HEK293T (cell line): ENCODE results near the gene LRRC51.

ENCODE experiments used
- CTCF ChIA-PET: fragments of 350-600 bp; formaldehyde crosslinking; extraction: SDS; loops from one replicate; lab custom pipeline; 2021; ENCODE audit warnings: antibody characterized with exemption, inconsistent platforms; lab: Yijun Ruan, JAX
- POLR2A ChIA-PET: fragments of 350-600 bp; formaldehyde crosslinking; extraction: SDS; loops from one replicate; lab custom pipeline; 2020; ENCODE audit warnings: antibody characterized with exemption, inconsistent platforms; lab: Yijun Ruan, JAX
- DNase-seq: peaks from one replicate; pipeline ENCODE4 v3.0.0; 2012; ENCODE audit warnings: mixed read lengths; ENCODE audit errors: extremely low spot score
- ARNT ChIP-seq: fragments of 450-650 bp; IDR thresholded peaks from 2 replicates; pipeline ENCODE4 v1.6.1; 2017; ENCODE audit warnings: mild to moderate bottlenecking
- BHLHE40 ChIP-seq: fragments of 450-650 bp; IDR thresholded peaks from 2 replicates; pipeline ENCODE4 v1.6.1; 2016; ENCODE audit warnings: mild to moderate bottlenecking, moderate library complexity, borderline replicate concordance
- CTBP1 ChIP-seq: fragments of 450-650 bp; IDR thresholded peaks from 2 replicates; pipeline ENCODE4 v1.6.1; 2016; ENCODE audit warnings: borderline replicate concordance
- ELF4 ChIP-seq: fragments of 450-650 bp; IDR thresholded peaks from 2 replicates; pipeline ENCODE4 v1.6.1; 2017; ENCODE audit warnings: antibody characterized with exemption
- FOXA1 ChIP-seq: fragments of 450-650 bp; IDR thresholded peaks from 2 replicates; pipeline ENCODE4 v1.6.1; 2016; ENCODE audit warnings: mild to moderate bottlenecking
- FOXK2 ChIP-seq: fragments of 450-650 bp; IDR thresholded peaks from 2 replicates; pipeline ENCODE4 v1.6.1; 2016; ENCODE audit warnings: mild to moderate bottlenecking
- FOXM1 ChIP-seq: fragments of 450-650 bp; IDR thresholded peaks from 2 replicates; pipeline ENCODE4 v1.6.1; 2017; ENCODE audit warnings: mild to moderate bottlenecking, borderline replicate concordance
- HDGF ChIP-seq: fragments of 450-650 bp; IDR thresholded peaks from 2 replicates; pipeline ENCODE4 v1.6.1; 2017; ENCODE audit warnings: antibody characterized with exemption, borderline replicate concordance
- L3MBTL2 ChIP-seq: fragments of 450-650 bp; conservative IDR thresholded peaks from 2 replicates; pipeline ENCODE4 v1.6.1; 2016; ENCODE audit warnings: mild to moderate bottlenecking
- LEF1 ChIP-seq: fragments of 450-650 bp; IDR thresholded peaks from 2 replicates; pipeline ENCODE4 v1.6.1; 2017; ENCODE audit warnings: mild to moderate bottlenecking, borderline replicate concordance
- NFRKB ChIP-seq: fragments of 450-650 bp; IDR thresholded peaks from 2 replicates; pipeline ENCODE4 v1.6.1; 2016; ENCODE audit warnings: mild to moderate bottlenecking, moderate library complexity
- SP1 ChIP-seq: fragments of 450-650 bp; IDR thresholded peaks from 2 replicates; pipeline ENCODE4 v1.6.1; 2017
- SUZ12 ChIP-seq: fragments of 450-650 bp; IDR thresholded peaks from 2 replicates; pipeline ENCODE4 v1.6.1; 2016; ENCODE audit warnings: mild to moderate bottlenecking
- TARDBP ChIP-seq: fragments of 450-650 bp; IDR thresholded peaks from 2 replicates; pipeline ENCODE4 v1.6.1; 2016
- ZNF384 ChIP-seq: fragments of 450-650 bp; IDR thresholded peaks from 2 replicates; pipeline ENCODE4 v1.6.1; 2016
- TF ChIP-seq, protein P1 (sequence below): fragments of 450-650 bp; IDR thresholded peaks from 2 replicates; pipeline ENCODE4 v1.6.1; 2016

The LRRC51 gene

DNA sequence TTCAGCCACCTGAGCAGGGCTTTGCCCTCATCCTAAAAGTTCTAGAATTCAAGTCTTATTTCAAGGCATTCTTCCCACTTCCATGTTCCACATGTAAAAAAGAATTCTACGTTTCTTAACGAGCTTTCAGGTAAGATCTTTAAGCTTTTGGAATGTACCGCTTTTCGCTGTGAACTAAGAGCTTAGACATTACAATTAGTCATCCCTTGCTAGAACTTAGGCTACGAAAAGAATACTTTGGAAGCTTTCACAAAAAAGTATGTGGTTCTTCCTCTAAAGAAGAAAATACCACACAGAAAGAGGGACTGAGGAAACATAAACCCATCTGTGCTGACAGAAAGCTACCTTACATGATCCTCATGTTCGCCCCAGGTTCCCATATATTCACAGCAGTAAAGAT lies 2.2 kb upstream of the LRRC51 start:
- CTCF ChIA-PET = interaction anchor here (0.7 to 1.2 kb wide), 3 partner anchors 13 to 336 kb away, joined by 3 to 4 read pairs (median 3); no protein-coding TSS in a partner anchor

DNA sequence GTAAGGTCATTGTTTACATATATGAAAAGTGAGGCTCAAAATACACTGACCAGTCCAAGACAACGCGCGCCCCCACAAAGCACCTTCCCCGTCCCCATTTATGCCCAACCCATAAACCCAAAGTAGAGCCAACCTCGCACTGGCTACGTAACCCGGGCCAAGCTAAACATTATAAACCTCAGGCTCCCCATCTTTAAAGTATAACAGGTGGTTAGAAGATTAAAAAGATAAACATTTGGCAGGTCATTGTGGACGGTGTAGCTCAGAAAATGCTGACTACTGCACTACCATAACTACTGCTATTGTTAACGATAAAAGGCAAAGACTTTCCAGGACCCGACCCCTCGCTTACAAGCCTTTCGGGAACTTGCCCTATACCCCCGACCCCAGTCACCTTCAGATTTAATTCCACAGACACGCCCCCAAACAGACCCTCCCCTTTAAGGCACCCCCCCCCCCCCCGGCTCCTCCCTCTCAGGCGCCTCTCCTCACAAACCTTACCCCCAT lies 778 bp upstream of the LRRC51 start:
- no peak for DNase-seq
- TF ChIP-seq SUZ12 (no peak), FOXA1 (no peak)
- ChIA-PET POLR2A (interaction anchor here (0.7 kb wide), 1 partner anchor 40 kb away, joined by 3 read pairs; no protein-coding TSS in a partner anchor), CTCF (no interaction called here)

More for the DNA sequence above, 2.2 kb upstream of the LRRC51 start:
- DNase-seq = no peak
- POLR2A ChIA-PET = interaction anchor here (1.2 kb wide), 1 partner anchor 9 kb away, joined by 3 read pairs; no protein-coding TSS in a partner anchor
- TF ChIP-seq ARNT (no peak), FOXA1 (no peak), SP1 (no peak), SUZ12 (no peak), BHLHE40 (no peak), ZNF384 (no peak), ELF4 (no peak), FOXK2 (no peak), FOXM1 (no peak), HDGF (no peak), NFRKB (no peak), LEF1 (no peak), L3MBTL2 (no peak), CTBP1 (no peak), TARDBP (no peak)

DNA sequence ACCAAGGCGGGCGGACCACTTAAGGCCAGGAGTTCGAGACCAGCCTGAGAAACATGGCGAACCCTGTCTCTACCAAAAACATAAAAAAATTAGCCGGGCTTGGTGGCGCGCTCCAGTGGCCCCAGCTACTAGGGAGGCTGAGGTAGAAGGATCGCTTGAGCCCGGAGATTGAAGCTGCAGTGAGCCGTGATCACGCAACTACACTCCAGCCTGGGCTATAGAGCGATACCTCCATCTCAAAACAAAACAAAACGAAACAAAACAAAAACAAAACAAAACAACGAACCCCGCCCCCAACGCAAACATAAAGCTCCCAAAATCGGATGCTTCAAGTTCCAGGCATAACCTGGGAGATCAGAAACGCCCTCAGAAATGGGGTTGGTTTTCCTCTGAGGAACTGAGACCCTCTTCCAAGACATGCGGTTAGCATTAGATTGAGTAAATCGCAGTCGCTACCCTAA lies 564 bp downstream of the LRRC51 start:
- TF ChIP-seq LEF1 (no peak), ZNF384 (no peak), ARNT (no peak), HDGF (no peak), NFRKB (no peak), FOXK2 (no peak), TARDBP (no peak), CTBP1 (no peak), FOXA1 (no peak), SUZ12 (no peak), L3MBTL2 (no peak; the same call in 1 of the 2 replicates), BHLHE40 (no peak), FOXM1 (no peak), SP1 (no peak), ELF4 (no peak)
- TF ChIP-seq, protein P1, sequence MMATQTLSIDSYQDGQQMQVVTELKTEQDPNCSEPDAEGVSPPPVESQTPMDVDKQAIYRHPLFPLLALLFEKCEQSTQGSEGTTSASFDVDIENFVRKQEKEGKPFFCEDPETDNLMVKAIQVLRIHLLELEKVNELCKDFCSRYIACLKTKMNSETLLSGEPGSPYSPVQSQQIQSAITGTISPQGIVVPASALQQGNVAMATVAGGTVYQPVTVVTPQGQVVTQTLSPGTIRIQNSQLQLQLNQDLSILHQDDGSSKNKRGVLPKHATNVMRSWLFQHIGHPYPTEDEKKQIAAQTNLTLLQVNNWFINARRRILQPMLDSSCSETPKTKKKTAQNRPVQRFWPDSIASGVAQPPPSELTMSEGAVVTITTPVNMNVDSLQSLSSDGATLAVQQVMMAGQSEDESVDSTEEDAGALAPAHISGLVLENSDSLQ = no peak
- no peak for DNase-seq
- ChIA-PET CTCF (interaction anchor here (0.9 to 1.4 kb wide), 2 partner anchors 10 to 56 kb away, joined by 3 to 14 read pairs; no protein-coding TSS in a partner anchor), POLR2A (no interaction called here)

DNA sequence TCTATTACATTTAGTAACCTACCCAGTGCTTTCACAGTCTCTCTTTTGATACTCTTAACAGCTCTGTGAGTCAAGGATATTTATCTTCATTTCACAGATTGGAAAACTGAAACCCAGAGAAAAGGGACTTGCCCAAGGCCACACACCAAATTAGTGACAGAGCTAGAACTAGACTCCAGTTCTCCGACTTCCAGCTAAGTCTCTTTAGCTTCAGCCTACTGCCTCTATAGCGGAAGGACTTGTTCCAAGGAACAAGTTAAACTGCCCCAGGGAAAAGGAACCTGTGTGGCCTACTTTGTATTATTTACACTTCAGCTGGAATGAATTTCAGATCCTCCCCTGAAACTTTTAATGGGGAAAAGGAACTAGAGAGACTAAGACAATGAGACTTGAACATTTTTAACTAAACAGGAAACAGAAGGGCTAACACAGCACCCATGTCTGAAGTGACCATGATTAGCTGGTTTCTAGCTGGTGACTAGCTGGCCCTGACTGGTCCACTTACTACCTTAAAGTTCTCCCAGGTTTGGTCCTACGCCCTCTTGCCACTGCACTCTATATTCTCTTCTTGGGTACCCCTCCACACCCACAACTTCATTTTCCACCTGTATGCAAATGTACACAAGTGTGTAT lies 1.3 kb downstream of the LRRC51 start:
- CTCF ChIA-PET = interaction anchor here (0.9 to 1.4 kb wide), 2 partner anchors 9 to 57 kb away, joined by 3 to 14 read pairs; no protein-coding TSS in a partner anchor
- no peak for DNase-seq
- POLR2A ChIA-PET = interaction anchor here (1.0 kb wide), 1 partner anchor 31 kb away, joined by 4 read pairs; the partner anchor contains the start of gene ANAPC15
- TF ChIP-seq ZNF384 (no peak), LEF1 (no peak), SUZ12 (no peak), SP1 (no peak), TARDBP (no peak), FOXM1 (no peak), BHLHE40 (no peak)
- TF ChIP-seq, protein P1 = no peak

DNA sequence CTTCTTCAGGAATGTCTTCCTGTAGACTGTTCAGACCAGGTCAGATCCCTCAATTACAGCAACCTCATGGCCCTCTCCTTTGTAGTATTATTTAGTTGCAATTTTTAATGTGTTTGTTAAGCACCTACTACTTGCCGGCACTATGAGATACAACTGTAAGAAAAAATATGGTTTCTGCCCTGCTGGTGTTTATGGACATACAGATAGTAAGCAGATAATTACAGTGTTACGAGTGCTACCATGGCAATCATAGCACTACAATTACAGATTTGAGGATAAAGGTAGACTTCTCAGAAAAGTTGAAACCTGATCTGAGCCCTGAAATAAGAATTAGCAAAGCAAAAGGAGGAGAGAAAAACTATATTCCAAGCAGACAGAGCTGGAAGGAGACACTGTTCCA lies 2.8 kb downstream of the LRRC51 start:
- CTCF ChIA-PET = interaction anchor here (5.7 kb wide), 1 partner anchor 58 kb away, joined by 31 read pairs; no protein-coding TSS in a partner anchor
- POLR2A ChIA-PET = no interaction called here

DNA sequence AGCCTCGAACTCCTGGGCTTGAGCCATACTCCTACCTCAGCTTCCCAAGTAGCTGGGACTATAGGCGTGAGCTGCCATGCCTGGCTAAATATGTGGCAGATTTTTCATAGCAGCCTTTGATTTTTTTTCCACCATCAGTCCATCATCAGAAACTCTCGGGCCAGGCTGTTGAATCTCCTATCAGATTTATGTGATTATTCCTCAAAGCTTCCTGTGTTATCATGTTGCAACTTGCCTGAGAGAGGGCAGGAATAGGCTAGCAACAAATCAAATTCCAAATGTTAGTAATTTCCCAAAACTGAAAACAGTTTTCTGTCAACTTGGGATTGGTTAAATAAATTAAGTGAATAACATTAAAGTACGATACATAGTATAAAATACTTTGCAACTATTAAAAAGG lies 3.4 kb downstream of the LRRC51 start:
- TF ChIP-seq FOXK2 (no peak), LEF1 (no peak), L3MBTL2 (no peak)
- DNase-seq = no peak
- CTCF ChIA-PET = interaction anchor here (5.7 kb wide), 1 partner anchor 59 kb away, joined by 31 read pairs; no protein-coding TSS in a partner anchor
- POLR2A ChIA-PET = no interaction called here

More for the DNA sequence above, 2.8 kb downstream of the LRRC51 start:
- TF ChIP-seq L3MBTL2 = no peak
- no peak for TF ChIP-seq FOXK2
- no peak for TF ChIP-seq FOXM1
- no peak for TF ChIP-seq ARNT
- TF ChIP-seq SP1 = no peak
- no peak for TF ChIP-seq SUZ12
- DNase-seq = no peak
